ENCODE results near the gene TENM4. TPM values are rescaled to one million over a fixed set of nuclear protein-coding genes. Genes with fewer than 3 reads are reported as not detected.

TENM4 gene
- total RNA-seq, 4 donors from 2014 or later: 4.0 to 14.6 (median 4.5) TPM

GRCh38 chr11:79095424-79095823 is 345.4 kb downstream of the TENM4 start:
- no peak for TF ChIP-seq CTCF (IDR thresholded peaks at IDR 0.05; ENCODE audit: low read depth)

- no peak for TF ChIP-seq CTCF (IDR thresholded peaks at IDR 0.05; ENCODE audit: low read depth)
These were observed 346.2 kb downstream of the TENM4 start for GRCh38 chr11:79094616-79095015.

- no peak for TF ChIP-seq CTCF (IDR thresholded peaks at IDR 0.05; ENCODE audit: low read depth)
These were observed 348.0 kb downstream of the TENM4 start for GRCh38 chr11:79092791-79093353.

GRCh38 chr11:79090191-79090705 is 350.6 kb downstream of the TENM4 start:
- no peak for TF ChIP-seq CTCF (IDR thresholded peaks at IDR 0.05; ENCODE audit: low read depth)

GRCh38 chr11:79089601-79090000 is 351.2 kb downstream of the TENM4 start:
- no peak for TF ChIP-seq CTCF (IDR thresholded peaks at IDR 0.05; ENCODE audit: low read depth)

GRCh38 chr11:79088967-79089366 is 351.9 kb downstream of the TENM4 start:
- no peak for TF ChIP-seq CTCF (IDR thresholded peaks at IDR 0.05; ENCODE audit: low read depth)

GRCh38 chr11:79087961-79088318 is 352.9 kb downstream of the TENM4 start:
- no peak for TF ChIP-seq CTCF (IDR thresholded peaks at IDR 0.05; ENCODE audit: low read depth)

All from subcutaneous adipose tissue (tissue), 4 donors.